ENCODE measurements around the gene NUDT7. TPM values are rescaled to one million over a fixed set of nuclear protein-coding genes. Genes with fewer than 3 reads are reported as not detected.

Gene NUDT7
- total RNA-seq, 1 experiment from 2014 or later, result 5.2 TPM

DNA sequence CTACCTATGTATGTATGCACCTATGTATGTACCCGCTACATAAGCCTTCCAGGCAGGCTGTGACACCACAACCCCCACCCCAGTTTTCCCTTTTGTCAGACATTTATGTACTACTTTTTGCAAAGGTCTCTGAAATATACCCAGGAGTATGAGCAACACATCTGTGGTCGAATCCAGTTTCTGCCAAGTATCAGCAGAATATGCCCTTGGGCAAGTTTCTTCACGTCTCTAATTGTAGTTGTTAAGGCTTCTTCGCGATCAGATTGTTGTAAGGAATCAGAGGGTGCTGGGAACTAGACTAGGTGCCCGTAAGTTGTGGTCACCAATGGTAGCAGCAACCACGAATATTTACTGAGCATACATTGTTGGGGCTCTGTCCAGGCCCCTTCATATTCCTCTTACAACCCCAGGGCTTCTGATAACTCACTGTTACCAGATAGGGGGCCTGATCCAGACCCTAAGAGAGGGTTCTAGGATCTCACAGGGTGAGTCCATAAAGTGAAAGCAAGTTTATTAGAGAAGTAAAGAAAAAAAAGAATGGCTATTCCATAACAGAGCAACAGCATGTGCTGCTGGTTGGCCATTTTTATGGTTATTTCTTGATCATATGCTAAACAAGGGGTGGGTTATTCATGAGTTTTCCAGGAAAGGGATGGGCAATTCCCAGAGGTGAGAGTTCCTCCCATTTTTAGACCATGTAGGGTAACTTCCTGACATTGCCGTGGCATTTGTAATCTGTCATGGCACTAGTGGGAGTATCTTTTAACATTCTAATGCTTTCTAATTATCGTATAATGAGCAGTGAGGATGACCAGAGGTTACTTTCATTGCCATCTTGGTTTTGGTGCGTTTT, 16.6 kb downstream of the NUDT7 start:
- no peak for ATAC-seq
- Histone ChIP-seq H2AFZ (ENCODE audit: low read depth, low read length, poor library complexity, severe bottlenecking) (no peak overlapping the region), H3K9me3 (ENCODE audit: control insufficient read depth in 1 of 2, insufficient read depth in 1 of 2, low read depth in 1 of 2, low read length in 2 of 2) (no peaks in the 10 kb centered on the region), H3K36me3 (ENCODE audit: control insufficient read depth in 1 of 2, insufficient read depth in 2 of 2, low read length in 2 of 2) (no peaks in the 10 kb centered on the region), H3K27ac (ENCODE audit: low read depth, low read length) (no peak overlapping the region), H3K9me2 (ENCODE audit: insufficient read depth) (no peaks in the 10 kb centered on the region), H4K20me1 (ENCODE audit: insufficient read depth) (no peaks in the 10 kb centered on the region), H3K27me3 (ENCODE audit: insufficient read depth, low read length) (no peaks in the 10 kb centered on the region), H3K4me2 (ENCODE audit: low read length) (no peak overlapping the region), H3K79me2 (ENCODE audit: insufficient read depth, low read length) (no peaks in the 10 kb centered on the region), H3K4me1 (ENCODE audit: control insufficient read depth in 1 of 2, insufficient read depth in 2 of 2, low read length in 2 of 2) (no peaks in the 10 kb centered on the region), H3K4me3 (replicated peaks in 1 of 2; ENCODE audit: low read depth in 1 of 2, low read length in 2 of 2) (no peak overlapping the region), H3K9ac (ENCODE audit: low read length) (no peak overlapping the region)
- no peak for DNase-seq (ENCODE audit: low read depth, low spot score)
- TF ChIP-seq SRF (IDR thresholded peaks at IDR 0.05; ENCODE audit: low read depth) (no peak), FOSL1 (IDR thresholded peaks at IDR 0.05; ENCODE audit: low read depth) (no peak), REST (IDR thresholded peaks at IDR 0.05; ENCODE audit: low read depth) (no peak), RAD21 (IDR thresholded peaks at IDR 0.05; ENCODE audit: low read depth) (no peak), ZFX (IDR thresholded peaks at IDR 0.05) (no peak), EZH2phosphoT487 (IDR thresholded peaks at IDR 0.05; ENCODE audit: borderline replicate concordance) (no peak), YY1 (IDR thresholded peaks at IDR 0.05; ENCODE audit: extremely low read depth, insufficient replicate concordance, low read depth, low read length) (no peak), POLR2AphosphoS5 (IDR thresholded peaks at IDR 0.05; ENCODE audit: low read depth, low read length) (no peak), CBX3 (IDR thresholded peaks at IDR 0.05; ENCODE audit: low read depth) (no peak), TCF7L2 (IDR thresholded peaks at IDR 0.05; ENCODE audit: borderline replicate concordance, extremely low read depth, insufficient read depth, insufficient read length) (no peak), ELF1 (IDR thresholded peaks at IDR 0.05; ENCODE audit: borderline replicate concordance, low read depth) (no peak), CEBPB (IDR thresholded peaks at IDR 0.05; ENCODE audit: low read depth) (no peak), SP1 (IDR thresholded peaks at IDR 0.05; ENCODE audit: low read depth) (no peak)
- TF ChIP-seq, protein P1, sequence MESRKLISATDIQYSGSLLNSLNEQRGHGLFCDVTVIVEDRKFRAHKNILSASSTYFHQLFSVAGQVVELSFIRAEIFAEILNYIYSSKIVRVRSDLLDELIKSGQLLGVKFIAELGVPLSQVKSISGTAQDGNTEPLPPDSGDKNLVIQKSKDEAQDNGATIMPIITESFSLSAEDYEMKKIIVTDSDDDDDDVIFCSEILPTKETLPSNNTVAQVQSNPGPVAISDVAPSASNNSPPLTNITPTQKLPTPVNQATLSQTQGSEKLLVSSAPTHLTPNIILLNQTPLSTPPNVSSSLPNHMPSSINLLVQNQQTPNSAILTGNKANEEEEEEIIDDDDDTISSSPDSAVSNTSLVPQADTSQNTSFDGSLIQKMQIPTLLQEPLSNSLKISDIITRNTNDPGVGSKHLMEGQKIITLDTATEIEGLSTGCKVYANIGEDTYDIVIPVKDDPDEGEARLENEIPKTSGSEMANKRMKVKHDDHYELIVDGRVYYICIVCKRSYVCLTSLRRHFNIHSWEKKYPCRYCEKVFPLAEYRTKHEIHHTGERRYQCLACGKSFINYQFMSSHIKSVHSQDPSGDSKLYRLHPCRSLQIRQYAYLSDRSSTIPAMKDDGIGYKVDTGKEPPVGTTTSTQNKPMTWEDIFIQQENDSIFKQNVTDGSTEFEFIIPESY (IDR thresholded peaks at IDR 0.05; ENCODE audit: extremely low read depth, insufficient replicate concordance, low read length), result no peak
- TF ChIP-seq, protein P2, sequence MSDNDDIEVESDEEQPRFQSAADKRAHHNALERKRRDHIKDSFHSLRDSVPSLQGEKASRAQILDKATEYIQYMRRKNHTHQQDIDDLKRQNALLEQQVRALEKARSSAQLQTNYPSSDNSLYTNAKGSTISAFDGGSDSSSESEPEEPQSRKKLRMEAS (IDR thresholded peaks at IDR 0.05), result no peak
- TF ChIP-seq, protein P3, sequence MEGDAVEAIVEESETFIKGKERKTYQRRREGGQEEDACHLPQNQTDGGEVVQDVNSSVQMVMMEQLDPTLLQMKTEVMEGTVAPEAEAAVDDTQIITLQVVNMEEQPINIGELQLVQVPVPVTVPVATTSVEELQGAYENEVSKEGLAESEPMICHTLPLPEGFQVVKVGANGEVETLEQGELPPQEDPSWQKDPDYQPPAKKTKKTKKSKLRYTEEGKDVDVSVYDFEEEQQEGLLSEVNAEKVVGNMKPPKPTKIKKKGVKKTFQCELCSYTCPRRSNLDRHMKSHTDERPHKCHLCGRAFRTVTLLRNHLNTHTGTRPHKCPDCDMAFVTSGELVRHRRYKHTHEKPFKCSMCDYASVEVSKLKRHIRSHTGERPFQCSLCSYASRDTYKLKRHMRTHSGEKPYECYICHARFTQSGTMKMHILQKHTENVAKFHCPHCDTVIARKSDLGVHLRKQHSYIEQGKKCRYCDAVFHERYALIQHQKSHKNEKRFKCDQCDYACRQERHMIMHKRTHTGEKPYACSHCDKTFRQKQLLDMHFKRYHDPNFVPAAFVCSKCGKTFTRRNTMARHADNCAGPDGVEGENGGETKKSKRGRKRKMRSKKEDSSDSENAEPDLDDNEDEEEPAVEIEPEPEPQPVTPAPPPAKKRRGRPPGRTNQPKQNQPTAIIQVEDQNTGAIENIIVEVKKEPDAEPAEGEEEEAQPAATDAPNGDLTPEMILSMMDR (IDR thresholded peaks at IDR 0.05 in 2 of 3, conservative IDR thresholded peaks at IDR 0.05 in 1 of 3; ENCODE audit: borderline replicate concordance in 1 of 3, insufficient read depth in 1 of 3, low read depth in 2 of 3, low read length in 2 of 3), result no peak
- no TSS peak for BruUV-seq (replicated peaks)
- ChIA-PET RAD21 (ENCODE audit: low non-redundant PET in 1 of 2, low total read pairs in 2 of 2, uncharacterized antibody in 2 of 2, unreplicated experiment in 2 of 2) (no interaction called here), CTCF (no interaction called here), POLR2A (no interaction called here)
- intact Hi-C loops (cut with micrococcal nuclease), result no loop called here
